ENCODE data around the gene NAXE. TPM values are rescaled to one million over a fixed set of nuclear protein-coding genes. Genes with fewer than 3 reads are reported as not detected.
"Not testable (repeated sequence)": the region's sequence is repeated elsewhere in the genome, so short reads cannot be mapped to it uniquely, and the experiment has no call there.

Gene NAXE
- polyA plus RNA-seq, 1 donor from 2014 or later = 95.7 TPM

DNA sequence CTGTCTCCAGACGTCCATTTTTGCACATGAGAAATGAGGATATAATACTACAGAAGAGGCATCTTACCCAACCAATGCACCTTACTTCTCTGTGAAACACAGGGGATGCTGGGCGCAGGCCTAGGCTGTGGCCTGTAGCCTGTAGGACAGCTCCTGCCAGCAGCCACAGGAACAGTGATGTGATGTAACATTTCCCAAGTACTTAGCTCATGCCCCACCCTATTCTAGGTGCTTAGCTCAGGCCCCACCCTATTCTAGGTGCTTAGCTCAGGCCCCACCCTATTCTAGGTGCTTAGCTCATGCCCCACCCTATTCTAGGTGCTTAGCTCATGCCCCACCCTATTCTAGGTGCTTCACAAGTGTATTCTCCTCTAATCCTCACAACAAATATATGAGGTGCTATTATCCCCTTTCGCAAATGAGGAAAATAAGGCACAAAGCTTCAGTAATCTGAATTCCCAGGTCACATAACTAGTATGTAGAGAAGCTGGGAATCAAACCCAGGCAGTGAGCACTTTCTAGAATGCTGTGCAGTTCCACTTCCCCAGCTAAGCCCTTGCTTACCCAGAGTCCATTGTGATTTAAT, 4.6 kb upstream of the NAXE start:
- no peaks in the 10 kb centered on the region for H3K9me3 ChIP-seq (ENCODE audit: low read length)
- H3K79me2 ChIP-seq (replicated peaks; ENCODE audit: insufficient read depth, low read length) = no peaks in the 10 kb centered on the region
- TF ChIP-seq RAD21 (conservative IDR thresholded peaks at IDR 0.05) = no peak
- TF ChIP-seq, protein P1, sequence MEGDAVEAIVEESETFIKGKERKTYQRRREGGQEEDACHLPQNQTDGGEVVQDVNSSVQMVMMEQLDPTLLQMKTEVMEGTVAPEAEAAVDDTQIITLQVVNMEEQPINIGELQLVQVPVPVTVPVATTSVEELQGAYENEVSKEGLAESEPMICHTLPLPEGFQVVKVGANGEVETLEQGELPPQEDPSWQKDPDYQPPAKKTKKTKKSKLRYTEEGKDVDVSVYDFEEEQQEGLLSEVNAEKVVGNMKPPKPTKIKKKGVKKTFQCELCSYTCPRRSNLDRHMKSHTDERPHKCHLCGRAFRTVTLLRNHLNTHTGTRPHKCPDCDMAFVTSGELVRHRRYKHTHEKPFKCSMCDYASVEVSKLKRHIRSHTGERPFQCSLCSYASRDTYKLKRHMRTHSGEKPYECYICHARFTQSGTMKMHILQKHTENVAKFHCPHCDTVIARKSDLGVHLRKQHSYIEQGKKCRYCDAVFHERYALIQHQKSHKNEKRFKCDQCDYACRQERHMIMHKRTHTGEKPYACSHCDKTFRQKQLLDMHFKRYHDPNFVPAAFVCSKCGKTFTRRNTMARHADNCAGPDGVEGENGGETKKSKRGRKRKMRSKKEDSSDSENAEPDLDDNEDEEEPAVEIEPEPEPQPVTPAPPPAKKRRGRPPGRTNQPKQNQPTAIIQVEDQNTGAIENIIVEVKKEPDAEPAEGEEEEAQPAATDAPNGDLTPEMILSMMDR (IDR thresholded peaks at IDR 0.05; ENCODE audit: poor library complexity, severe bottlenecking) = no peak
- H3K36me3 ChIP-seq (ENCODE audit: insufficient read depth, low read length) = no peaks in the 10 kb centered on the region
- H3F3A ChIP-seq (ENCODE audit: insufficient read depth, low read length, poor library complexity, severe bottlenecking) = no peaks in the 10 kb centered on the region
- H3K27me3 ChIP-seq (ENCODE audit: insufficient read depth, low read depth, low read length) = no peaks in the 10 kb centered on the region
- H3K27ac ChIP-seq (ENCODE audit: low read length) = no peak overlapping the region
- H2AFZ ChIP-seq (ENCODE audit: low read depth, low read length) = no peak overlapping the region
- no peak overlapping the region for H3K9ac ChIP-seq (ENCODE audit: low read length)
- no peak overlapping the region for H3K4me3 ChIP-seq (ENCODE audit: low read length)
- H4K20me1 ChIP-seq (ENCODE audit: insufficient read depth) = no peaks in the 10 kb centered on the region
- no peaks in the 10 kb centered on the region for H3K9me2 ChIP-seq (ENCODE audit: insufficient read depth, low read length)
- no peak overlapping the region for H3K4me2 ChIP-seq (ENCODE audit: low read length)

DNA sequence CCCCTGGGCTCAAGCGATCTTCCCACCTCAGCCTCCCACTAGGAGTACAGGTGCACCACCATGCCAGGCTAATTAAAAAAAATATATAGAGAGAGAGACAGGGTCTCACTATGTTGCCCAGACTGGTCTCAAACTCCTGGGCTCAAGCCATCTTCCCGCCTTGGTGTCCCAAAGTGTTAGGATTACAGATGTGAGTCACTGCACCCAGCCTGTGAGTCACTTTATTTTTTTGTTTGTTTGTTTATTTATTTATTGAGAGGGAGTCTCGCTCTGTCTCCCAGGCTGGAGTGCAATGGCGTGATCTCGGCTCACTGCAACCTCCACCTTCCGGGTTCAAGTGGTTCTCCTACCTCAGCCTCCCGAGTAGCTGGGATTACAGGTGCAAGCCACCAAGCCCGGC, 3.6 kb upstream of the NAXE start:
- H3K9ac ChIP-seq (ENCODE audit: low read length); H3K9me3 ChIP-seq (ENCODE audit: low read length); H3K4me3 ChIP-seq (ENCODE audit: low read length); H3K79me2 ChIP-seq (replicated peaks; ENCODE audit: insufficient read depth, low read length); H3K4me2 ChIP-seq (ENCODE audit: low read length); H3F3A ChIP-seq (ENCODE audit: insufficient read depth, low read length, poor library complexity, severe bottlenecking); H3K9me2 ChIP-seq (ENCODE audit: insufficient read depth, low read length); H3K27me3 ChIP-seq (ENCODE audit: insufficient read depth, low read depth, low read length); H3K27ac ChIP-seq (ENCODE audit: low read length); H4K20me1 ChIP-seq (ENCODE audit: insufficient read depth); H3K36me3 ChIP-seq (ENCODE audit: insufficient read depth, low read length); H2AFZ ChIP-seq (ENCODE audit: low read depth, low read length): not testable (repeated sequence)

DNA sequence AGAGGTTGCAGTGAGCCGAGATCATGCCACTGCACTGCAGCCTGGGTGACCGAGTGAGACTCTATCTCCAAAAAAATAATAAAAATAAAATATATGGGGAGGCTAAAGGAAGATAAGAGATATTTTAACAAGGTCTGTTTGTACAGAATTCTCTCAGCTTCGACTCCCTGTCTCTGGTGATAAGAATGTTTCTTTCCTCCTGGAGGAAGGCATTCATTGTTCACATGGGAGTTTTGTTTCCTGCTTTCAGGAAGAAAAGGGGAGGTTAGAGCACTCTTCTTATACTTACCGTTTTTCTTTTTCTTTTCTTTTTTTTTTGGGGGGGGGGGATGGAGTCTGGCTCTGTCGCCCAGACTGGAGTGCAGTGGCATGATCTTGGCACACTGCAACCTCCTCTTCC, 2.0 kb upstream of the NAXE start:
- Histone ChIP-seq H3K9me3 (ENCODE audit: low read length) (no peaks in the 10 kb centered on the region), H3K9me2 (ENCODE audit: insufficient read depth, low read length) (no peaks in the 10 kb centered on the region), H3K27me3 (ENCODE audit: insufficient read depth, low read depth, low read length) (no peaks in the 10 kb centered on the region), H2AFZ (ENCODE audit: low read depth, low read length) (no peak overlapping the region), H4K20me1 (ENCODE audit: insufficient read depth) (no peaks in the 10 kb centered on the region), H3K27ac (ENCODE audit: low read length) (no peak overlapping the region), H3K4me2 (ENCODE audit: low read length) (no peak overlapping the region), H3K79me2 (replicated peaks; ENCODE audit: insufficient read depth, low read length) (no peaks in the 10 kb centered on the region), H3K9ac (ENCODE audit: low read length) (no peak overlapping the region), H3K36me3 (ENCODE audit: insufficient read depth, low read length) (no peaks in the 10 kb centered on the region), H3K4me3 (ENCODE audit: low read length) (no peak overlapping the region), H3F3A (ENCODE audit: insufficient read depth, low read length, poor library complexity, severe bottlenecking) (no peaks in the 10 kb centered on the region)
- no peak for TF ChIP-seq EP300 (conservative IDR thresholded peaks at IDR 0.05; ENCODE audit: poor library complexity, severe bottlenecking)
- no peak for TF ChIP-seq RAD21 (conservative IDR thresholded peaks at IDR 0.05)
- no peak for TF ChIP-seq TAF1 (IDR thresholded peaks at IDR 0.05; ENCODE audit: low read depth)
- TF ChIP-seq SMC3 (conservative IDR thresholded peaks at IDR 0.05; ENCODE audit: poor library complexity) = no peak
- no peak for TF ChIP-seq EZH2 (IDR thresholded peaks at IDR 0.05; ENCODE audit: borderline replicate concordance, insufficient read depth, low read length, poor library complexity, severe bottlenecking)
- TF ChIP-seq, protein P1 (IDR thresholded peaks at IDR 0.05; ENCODE audit: poor library complexity, severe bottlenecking) = no peak
- TF ChIP-seq POLR2AphosphoS5 (IDR thresholded peaks at IDR 0.05) = no peak
- no peak for TF ChIP-seq MXI1 (conservative IDR thresholded peaks at IDR 0.05; ENCODE audit: poor library complexity, severe bottlenecking)
- TF ChIP-seq, protein P2, sequence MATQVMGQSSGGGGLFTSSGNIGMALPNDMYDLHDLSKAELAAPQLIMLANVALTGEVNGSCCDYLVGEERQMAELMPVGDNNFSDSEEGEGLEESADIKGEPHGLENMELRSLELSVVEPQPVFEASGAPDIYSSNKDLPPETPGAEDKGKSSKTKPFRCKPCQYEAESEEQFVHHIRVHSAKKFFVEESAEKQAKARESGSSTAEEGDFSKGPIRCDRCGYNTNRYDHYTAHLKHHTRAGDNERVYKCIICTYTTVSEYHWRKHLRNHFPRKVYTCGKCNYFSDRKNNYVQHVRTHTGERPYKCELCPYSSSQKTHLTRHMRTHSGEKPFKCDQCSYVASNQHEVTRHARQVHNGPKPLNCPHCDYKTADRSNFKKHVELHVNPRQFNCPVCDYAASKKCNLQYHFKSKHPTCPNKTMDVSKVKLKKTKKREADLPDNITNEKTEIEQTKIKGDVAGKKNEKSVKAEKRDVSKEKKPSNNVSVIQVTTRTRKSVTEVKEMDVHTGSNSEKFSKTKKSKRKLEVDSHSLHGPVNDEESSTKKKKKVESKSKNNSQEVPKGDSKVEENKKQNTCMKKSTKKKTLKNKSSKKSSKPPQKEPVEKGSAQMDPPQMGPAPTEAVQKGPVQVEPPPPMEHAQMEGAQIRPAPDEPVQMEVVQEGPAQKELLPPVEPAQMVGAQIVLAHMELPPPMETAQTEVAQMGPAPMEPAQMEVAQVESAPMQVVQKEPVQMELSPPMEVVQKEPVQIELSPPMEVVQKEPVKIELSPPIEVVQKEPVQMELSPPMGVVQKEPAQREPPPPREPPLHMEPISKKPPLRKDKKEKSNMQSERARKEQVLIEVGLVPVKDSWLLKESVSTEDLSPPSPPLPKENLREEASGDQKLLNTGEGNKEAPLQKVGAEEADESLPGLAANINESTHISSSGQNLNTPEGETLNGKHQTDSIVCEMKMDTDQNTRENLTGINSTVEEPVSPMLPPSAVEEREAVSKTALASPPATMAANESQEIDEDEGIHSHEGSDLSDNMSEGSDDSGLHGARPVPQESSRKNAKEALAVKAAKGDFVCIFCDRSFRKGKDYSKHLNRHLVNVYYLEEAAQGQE (IDR thresholded peaks at IDR 0.05; ENCODE audit: borderline replicate concordance) = no peak

All from neural cell (in vitro differentiated cells).